Neural crest cell (in vitro differentiated cells): ENCODE data around the gene TINAGL1. TPM values are rescaled to one million over a fixed set of nuclear protein-coding genes. Genes with fewer than 3 reads are reported as not detected.

ENCODE experiments used
- DNase-seq: peaks from one replicate; pipeline ENCODE4 v3.0.0; 2021; ENCODE audit warnings: low read depth, mixed read lengths, low spot score
- H3K27ac Mint-ChIP-seq: one replicate; pipeline ENCODE4 v1.8.0; 2021; ENCODE audit warnings: mild to moderate bottlenecking, mixed read lengths; ENCODE audit not compliant: unreplicated experiment
- H3K27me3 Mint-ChIP-seq: 2 replicates; pipeline ENCODE4 v1.8.0; 2021; ENCODE audit warnings: low read depth, mild to moderate bottlenecking, mixed read lengths
- H3K36me3 Mint-ChIP-seq: 2 replicates; pipeline ENCODE4 v1.8.0; 2021; ENCODE audit warnings: low read depth, mild to moderate bottlenecking, mixed read lengths
- H3K4me1 Mint-ChIP-seq: 2 replicates; pipeline ENCODE4 v1.8.0; 2021; ENCODE audit warnings: mixed read lengths
- H3K4me3 Mint-ChIP-seq: one replicate; pipeline ENCODE4 v1.8.0; 2021; ENCODE audit warnings: mild to moderate bottlenecking, mixed read lengths
- H3K9me3 Mint-ChIP-seq: 2 replicates; pipeline ENCODE4 v1.8.0; 2021; ENCODE audit warnings: mixed read lengths
- total RNA-seq: library from RNA; stranded (reverse); gene quantifications from 2 replicates; pipeline ENCODE4 v1.2.1, GENCODE V29; 2021
- TF ChIP-seq, protein P1 (sequence below): fragments of 200-600 bp; sonication (generic); conservative IDR thresholded peaks from 2 replicates; pipeline ENCODE4 v1.5.0; 2021; ENCODE audit warnings: antibody characterized with exemption, mild to moderate bottlenecking

TINAGL1 gene
- total RNA-seq, 1 donor from 2014 or later, result not detected

DNA sequence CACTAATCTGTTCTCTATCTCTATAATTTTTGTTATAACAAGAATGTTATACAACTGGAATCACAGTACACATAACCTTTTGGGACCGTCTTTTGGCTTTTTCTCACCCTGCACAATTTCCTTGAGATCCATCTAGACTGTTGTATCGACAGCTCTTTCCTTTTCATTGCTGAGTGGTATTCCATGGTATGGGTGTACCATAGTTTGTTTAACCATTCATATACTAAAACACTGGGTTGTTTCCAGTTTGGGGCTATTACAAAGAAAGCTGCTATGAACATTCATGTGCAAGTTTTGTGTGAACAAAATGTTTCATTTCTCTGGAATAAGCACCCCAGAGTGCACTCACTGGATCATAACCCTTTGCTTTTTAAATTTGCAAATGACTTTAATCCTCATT is 25.8 kb downstream of the TINAGL1 start:
- Mint-ChIP-seq H3K27ac (no peak overlapping the region), H3K4me3 (no peak overlapping the region), H3K9me3 (no peaks in the 10 kb centered on the region), H3K4me1 (no peaks in the 10 kb centered on the region), H3K36me3 (no peaks in the 10 kb centered on the region), H3K27me3 (no peaks in the 10 kb centered on the region)
- no peak for DNase-seq
- TF ChIP-seq, protein P1, sequence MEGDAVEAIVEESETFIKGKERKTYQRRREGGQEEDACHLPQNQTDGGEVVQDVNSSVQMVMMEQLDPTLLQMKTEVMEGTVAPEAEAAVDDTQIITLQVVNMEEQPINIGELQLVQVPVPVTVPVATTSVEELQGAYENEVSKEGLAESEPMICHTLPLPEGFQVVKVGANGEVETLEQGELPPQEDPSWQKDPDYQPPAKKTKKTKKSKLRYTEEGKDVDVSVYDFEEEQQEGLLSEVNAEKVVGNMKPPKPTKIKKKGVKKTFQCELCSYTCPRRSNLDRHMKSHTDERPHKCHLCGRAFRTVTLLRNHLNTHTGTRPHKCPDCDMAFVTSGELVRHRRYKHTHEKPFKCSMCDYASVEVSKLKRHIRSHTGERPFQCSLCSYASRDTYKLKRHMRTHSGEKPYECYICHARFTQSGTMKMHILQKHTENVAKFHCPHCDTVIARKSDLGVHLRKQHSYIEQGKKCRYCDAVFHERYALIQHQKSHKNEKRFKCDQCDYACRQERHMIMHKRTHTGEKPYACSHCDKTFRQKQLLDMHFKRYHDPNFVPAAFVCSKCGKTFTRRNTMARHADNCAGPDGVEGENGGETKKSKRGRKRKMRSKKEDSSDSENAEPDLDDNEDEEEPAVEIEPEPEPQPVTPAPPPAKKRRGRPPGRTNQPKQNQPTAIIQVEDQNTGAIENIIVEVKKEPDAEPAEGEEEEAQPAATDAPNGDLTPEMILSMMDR, result no peak

DNA sequence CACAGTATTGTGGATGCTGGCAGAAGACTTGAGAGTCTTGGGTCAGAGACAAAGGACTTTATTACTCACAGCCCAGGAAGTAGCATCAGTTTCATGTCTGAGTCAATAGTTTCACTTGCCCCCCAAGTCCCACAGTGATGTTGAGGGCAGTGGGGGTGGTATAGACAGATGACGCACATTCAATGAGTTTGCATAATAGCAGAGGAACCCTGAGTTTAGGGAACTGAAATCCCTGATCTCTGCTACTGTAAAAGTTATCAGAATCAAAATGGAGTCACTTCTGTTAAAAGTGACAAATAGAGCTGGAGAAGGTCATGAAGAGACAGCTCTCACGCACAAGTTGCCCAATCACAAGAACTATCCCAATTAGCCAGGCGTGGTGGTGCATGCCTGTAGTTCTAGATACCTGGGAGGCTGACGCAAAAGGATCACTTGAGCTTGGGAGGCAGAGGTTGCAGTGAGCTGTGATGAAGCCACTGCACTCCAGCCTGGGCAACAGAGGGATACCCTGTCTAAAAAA is 29.7 kb downstream of the TINAGL1 start:
- H3K36me3 Mint-ChIP-seq, result no peaks in the 10 kb centered on the region
- TF ChIP-seq, protein P1, result no peak
- DNase-seq, result no peak
- H3K27me3 Mint-ChIP-seq, result peaks cover 11% of the 10 kb centered on the region
- no peak overlapping the region for H3K27ac Mint-ChIP-seq
- no peaks in the 10 kb centered on the region for H3K9me3 Mint-ChIP-seq
- no peaks in the 10 kb centered on the region for H3K4me1 Mint-ChIP-seq
- no peak overlapping the region for H3K4me3 Mint-ChIP-seq

DNA sequence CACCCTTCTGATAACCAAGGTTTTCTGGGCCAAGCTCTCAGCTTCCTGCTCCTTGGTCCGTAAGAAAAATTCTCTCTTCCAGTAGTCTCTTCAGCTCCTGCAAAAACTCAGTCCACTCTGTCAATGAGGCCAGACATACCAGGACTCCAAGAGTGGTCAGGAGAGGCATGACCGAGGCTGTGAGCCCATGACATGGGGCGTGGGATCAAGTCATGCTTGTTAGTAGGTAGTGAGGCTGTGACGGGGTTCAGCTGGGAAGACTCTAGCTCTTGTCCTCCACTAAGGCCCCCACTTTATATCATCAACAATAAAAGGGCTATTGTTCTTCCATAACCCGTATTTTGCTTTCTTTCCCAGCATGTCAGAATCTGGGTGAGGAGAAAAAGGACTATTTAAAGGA is 31.0 kb downstream of the TINAGL1 start:
- H3K36me3 Mint-ChIP-seq, result no peaks in the 10 kb centered on the region
- DNase-seq, result no peak
- TF ChIP-seq, protein P1, result no peak
- H3K4me3 Mint-ChIP-seq, result no peak overlapping the region
- H3K9me3 Mint-ChIP-seq, result no peaks in the 10 kb centered on the region
- no peak overlapping the region for H3K27ac Mint-ChIP-seq
- H3K4me1 Mint-ChIP-seq, result no peaks in the 10 kb centered on the region
- peaks cover 14% of the 10 kb centered on the region for H3K27me3 Mint-ChIP-seq

DNA sequence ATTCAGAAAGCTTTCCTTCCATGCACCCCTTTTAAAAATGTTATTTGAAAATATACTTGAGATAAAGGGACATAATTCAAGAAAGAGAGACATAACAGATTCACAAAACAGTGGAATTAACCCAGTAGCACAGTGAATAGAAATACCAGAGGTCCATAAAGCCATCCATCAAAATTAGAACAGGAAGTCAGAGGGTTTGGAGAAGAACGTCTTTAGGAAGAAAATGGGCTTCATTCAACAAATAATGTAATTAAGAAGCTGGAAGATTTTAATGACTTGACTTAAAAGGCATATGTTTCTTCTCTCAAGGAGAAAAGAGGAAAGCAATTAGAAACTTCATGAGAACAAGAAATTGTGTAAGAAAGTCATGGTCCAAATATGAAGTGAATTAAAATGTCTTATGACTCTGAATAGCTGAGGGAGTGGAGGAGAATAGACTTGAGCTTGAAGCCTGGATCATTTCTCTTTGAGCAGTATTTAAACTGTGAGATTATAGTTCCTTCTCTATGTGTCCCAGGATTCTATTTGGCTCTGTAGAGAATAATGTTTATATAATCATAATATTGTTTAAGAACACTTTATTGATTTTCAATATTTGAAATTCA is 33.3 kb downstream of the TINAGL1 start:
- no peak overlapping the region for H3K27ac Mint-ChIP-seq
- no peaks in the 10 kb centered on the region for H3K9me3 Mint-ChIP-seq
- peaks cover 14% of the 10 kb centered on the region for H3K27me3 Mint-ChIP-seq
- H3K4me3 Mint-ChIP-seq, result no peak overlapping the region
- H3K36me3 Mint-ChIP-seq, result no peaks in the 10 kb centered on the region
- no peaks in the 10 kb centered on the region for H3K4me1 Mint-ChIP-seq
- no peak for DNase-seq
- TF ChIP-seq, protein P1, result no peak

DNA sequence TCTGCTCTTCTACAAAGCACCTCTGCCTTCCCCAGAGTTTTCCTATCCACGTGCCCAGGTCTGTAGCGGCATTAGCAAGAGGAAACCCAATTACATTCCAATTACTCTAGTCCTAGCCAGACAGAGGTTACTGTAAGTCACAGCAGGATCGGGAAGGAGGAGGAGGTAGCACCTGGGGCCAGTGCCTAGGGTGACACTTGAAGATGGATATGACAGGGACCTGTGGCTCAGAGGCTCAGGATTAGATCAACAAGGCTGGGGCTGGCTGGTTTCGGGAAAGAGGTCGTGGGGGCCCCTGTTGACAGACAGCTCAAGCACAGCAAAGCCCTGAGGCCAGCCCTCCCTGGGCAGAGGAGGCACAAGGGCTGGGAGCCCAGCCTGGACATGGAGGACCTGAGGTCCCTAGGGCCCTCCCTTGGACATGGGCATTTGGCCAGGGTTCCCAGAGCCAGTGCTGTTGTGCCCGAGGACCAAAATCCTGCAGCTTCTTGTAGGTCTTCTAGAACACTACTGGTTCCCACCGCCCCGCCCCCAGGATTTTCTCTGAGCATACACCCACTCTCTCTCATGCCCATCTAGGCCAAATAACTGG is 38.2 kb downstream of the TINAGL1 start:
- peak overlapping the region; percentile 8 for H3K4me3 Mint-ChIP-seq
- TF ChIP-seq, protein P1, result no peak
- no peaks in the 10 kb centered on the region for H3K9me3 Mint-ChIP-seq
- H3K27me3 Mint-ChIP-seq, result peaks cover 37% of the 10 kb centered on the region
- no peak overlapping the region for H3K27ac Mint-ChIP-seq
- peaks cover 10% of the 10 kb centered on the region for H3K4me1 Mint-ChIP-seq
- DNase-seq, result no peak
- no peaks in the 10 kb centered on the region for H3K36me3 Mint-ChIP-seq
